Measurements from ENCODE around the gene IL1R1.

Gene IL1R1

GRCh38 chr2:102129082-102129481 lies 13.5 kb upstream of the IL1R1 start:
- TF ChIP-seq CTCF (IDR thresholded peaks at IDR 0.05; ENCODE audit: low read depth, low read length, missing control alignments), result no peak
- no peak for DNase-seq (ENCODE audit: low read depth)
- H3K4me3 ChIP-seq (ENCODE audit: low read depth, low read length), result no peak overlapping the region

- TF ChIP-seq CTCF (IDR thresholded peaks at IDR 0.05; ENCODE audit: low read depth, low read length, missing control alignments), result no peak
- no peak for DNase-seq (ENCODE audit: low read depth)
- H3K4me3 ChIP-seq (ENCODE audit: low read depth, low read length), result no peak overlapping the region
Measured at GRCh38 chr2:102129951-102130646, 12.4 kb upstream of the IL1R1 start.

GRCh38 chr2:102130647-102130991 lies 11.9 kb upstream of the IL1R1 start:
- no peak for TF ChIP-seq CTCF (IDR thresholded peaks at IDR 0.05; ENCODE audit: low read depth, low read length, missing control alignments)
- H3K4me3 ChIP-seq (ENCODE audit: low read depth, low read length), result no peak overlapping the region
- DNase-seq (ENCODE audit: low read depth), result no peak

- TF ChIP-seq CTCF (IDR thresholded peaks at IDR 0.05; ENCODE audit: low read depth, low read length, missing control alignments), result no peak
- no peak for DNase-seq (ENCODE audit: low read depth)
- no peak overlapping the region for H3K4me3 ChIP-seq (ENCODE audit: low read depth, low read length)
Measured at GRCh38 chr2:102131564-102131963, 11.0 kb upstream of the IL1R1 start.

GRCh38 chr2:102137138-102137537 lies 5.4 kb upstream of the IL1R1 start:
- no peak for DNase-seq (ENCODE audit: low read depth)
- TF ChIP-seq CTCF (IDR thresholded peaks at IDR 0.05; ENCODE audit: low read depth, low read length, missing control alignments), result no peak
- no peak overlapping the region for H3K4me3 ChIP-seq (ENCODE audit: low read depth, low read length)

- no peak for DNase-seq (ENCODE audit: low read depth)
- TF ChIP-seq CTCF (IDR thresholded peaks at IDR 0.05; ENCODE audit: low read depth, low read length, missing control alignments), result no peak
- no peak overlapping the region for H3K4me3 ChIP-seq (ENCODE audit: low read depth, low read length)
Measured at GRCh38 chr2:102138331-102138730, 4.2 kb upstream of the IL1R1 start.

- no peak for TF ChIP-seq CTCF (IDR thresholded peaks at IDR 0.05; ENCODE audit: low read depth, low read length, missing control alignments)
- DNase-seq (ENCODE audit: low read depth), result no peak
- H3K4me3 ChIP-seq (ENCODE audit: low read depth, low read length), result no peak overlapping the region
Measured at GRCh38 chr2:102139851-102140250, 2.7 kb upstream of the IL1R1 start.
